Suprapubic skin (tissue), 4 donors: ENCODE data around the gene DNASE2B. TPM values are rescaled to one million over a fixed set of nuclear protein-coding genes. Genes with fewer than 3 reads are reported as not detected.

ENCODE experiments used
- DNase-seq, 2 donors: peaks; one replicate each; pipeline ENCODE4 v3.0.0-alpha.2; 2019; ENCODE audit warnings: low spot score in 2 of 2
- H3K27ac ChIP-seq: fragments of 200-600 bp; sonication (generic); one replicate; pipeline ENCODE4 v1.5.1; 2019
- H3K27me3 ChIP-seq: fragments of 200-600 bp; sonication (generic); one replicate; pipeline ENCODE4 v1.5.1; 2019
- H3K36me3 ChIP-seq: fragments of 200-600 bp; sonication (generic); one replicate; pipeline ENCODE4 v1.5.1; 2019
- H3K4me1 ChIP-seq: fragments of 200-600 bp; sonication (generic); one replicate; pipeline ENCODE4 v1.5.1; 2019
- H3K4me3 ChIP-seq: fragments of 200-600 bp; sonication (generic); one replicate; pipeline ENCODE4 v1.5.1; 2019; ENCODE audit warnings: mild to moderate bottlenecking
- H3K9me3 ChIP-seq: fragments of 200-600 bp; sonication (generic); one replicate; pipeline ENCODE4 v1.5.1; 2019
- CTCF ChIP-seq, 2 donors: fragments of 200-600 bp in 1 of 2; fragments of 450-650 bp in 1 of 2; sonication (generic) in 1 of 2; IDR thresholded peaks; one replicate each; pipeline ENCODE4 v1.5.1; 2016 to 2019; ENCODE audit warnings: antibody characterized with exemption in 2 of 2, mild to moderate bottlenecking in 1 of 2, moderate library complexity in 1 of 2
- EP300 ChIP-seq: sonication (generic); formaldehyde crosslinking; IDR thresholded peaks from one replicate; pipeline ENCODE4 v1.6.1; 2017; ENCODE audit warnings: antibody characterized with exemption
- POLR2A ChIP-seq, 2 donors: fragments of 450-650 bp; IDR thresholded peaks; one replicate each; pipeline ENCODE4 v1.6.1; 2017; ENCODE audit warnings: antibody characterized with exemption in 2 of 2, mild to moderate bottlenecking in 2 of 2, moderate library complexity in 2 of 2
- POLR2AphosphoS5 ChIP-seq, 3 donors: sonication (generic); formaldehyde crosslinking; IDR thresholded peaks; one replicate each; pipeline ENCODE4 v1.6.1; 2017; ENCODE audit warnings: antibody characterized with exemption in 3 of 3
- WGBS: methylation state at CpG from one replicate; pipeline ENCODE4 v1.1.5; 2018; 5-methylcytosine and 5-hydroxymethylcytosine counted together
- total RNA-seq, 4 donors: library from RNA; depleted of rRNA; stranded (reverse); fragments of >200 nt; gene quantifications; one replicate each; pipeline ENCODE4 v1.1.0, GENCODE V29; 2016

The DNASE2B gene
- total RNA-seq, 4 donors from 2014 or later: 1.2 TPM; not detected in 3

GRCh38 chr1:84422909-84423308 lies 24.6 kb downstream of the DNASE2B start:
- H3K27me3 ChIP-seq: no peaks in the 10 kb centered on the region
- no peaks in the 10 kb centered on the region for H3K36me3 ChIP-seq
- H3K4me3 ChIP-seq: no peak overlapping the region
- DNase-seq: no peak
- TF ChIP-seq POLR2A (IDR thresholded peaks at IDR 0.05) (no peak), POLR2AphosphoS5 (IDR thresholded peaks at IDR 0.05) (no peak), CTCF (IDR thresholded peaks at IDR 0.05) (no peak), EP300 (no peak)
- no peak overlapping the region for H3K27ac ChIP-seq
- H3K9me3 ChIP-seq: no peaks in the 10 kb centered on the region
- peaks cover 4% of the 10 kb centered on the region for H3K4me1 ChIP-seq

GRCh38 chr1:84424513-84425149 lies 26.3 kb downstream of the DNASE2B start:
- Histone ChIP-seq H3K9me3 (no peaks in the 10 kb centered on the region), H3K27ac (no peak overlapping the region), H3K27me3 (no peaks in the 10 kb centered on the region), H3K4me3 (no peak overlapping the region), H3K4me1 (peaks cover 4% of the 10 kb centered on the region), H3K36me3 (no peaks in the 10 kb centered on the region)
- no peak for DNase-seq
- 76% methylated on average over 6 of the region's 6 CpGs for WGBS
- TF ChIP-seq POLR2AphosphoS5 (IDR thresholded peaks at IDR 0.05): no peak
- TF ChIP-seq POLR2A (IDR thresholded peaks at IDR 0.05): no peak
- no peak for TF ChIP-seq CTCF (IDR thresholded peaks at IDR 0.05)
- no peak for TF ChIP-seq EP300

- WGBS: 63% methylated on average over 5 of the region's 5 CpGs
- Histone ChIP-seq H3K4me3 (no peak overlapping the region), H3K4me1 (peaks cover 4% of the 10 kb centered on the region), H3K27ac (no peak overlapping the region), H3K36me3 (no peaks in the 10 kb centered on the region), H3K9me3 (no peaks in the 10 kb centered on the region), H3K27me3 (no peaks in the 10 kb centered on the region)
- no peak for DNase-seq
- TF ChIP-seq POLR2A (IDR thresholded peaks at IDR 0.05) (no peak), CTCF (IDR thresholded peaks at IDR 0.05) (no peak), POLR2AphosphoS5 (IDR thresholded peaks at IDR 0.05) (no peak), EP300 (no peak)
Measured at GRCh38 chr1:84425150-84425896, 27.0 kb downstream of the DNASE2B start.

GRCh38 chr1:84426376-84426775 lies 28.1 kb downstream of the DNASE2B start:
- 89% methylated on average over 2 of the region's 2 CpGs for WGBS
- Histone ChIP-seq H3K4me3 (no peak overlapping the region), H3K9me3 (no peaks in the 10 kb centered on the region), H3K27me3 (no peaks in the 10 kb centered on the region), H3K36me3 (no peaks in the 10 kb centered on the region), H3K4me1 (peaks cover 4% of the 10 kb centered on the region), H3K27ac (no peak overlapping the region)
- TF ChIP-seq CTCF (IDR thresholded peaks at IDR 0.05) (no peak), POLR2A (IDR thresholded peaks at IDR 0.05) (no peak), EP300 (no peak), POLR2AphosphoS5 (IDR thresholded peaks at IDR 0.05) (no peak)
- no peak for DNase-seq
